GM03348 (cell line): ENCODE results near the gene LIMCH1.

Experiments
- DNase-seq: peaks from one replicate; pipeline ENCODE4 v3.0.0; 2012; ENCODE audit warnings: low spot score

LIMCH1 gene

DNA sequence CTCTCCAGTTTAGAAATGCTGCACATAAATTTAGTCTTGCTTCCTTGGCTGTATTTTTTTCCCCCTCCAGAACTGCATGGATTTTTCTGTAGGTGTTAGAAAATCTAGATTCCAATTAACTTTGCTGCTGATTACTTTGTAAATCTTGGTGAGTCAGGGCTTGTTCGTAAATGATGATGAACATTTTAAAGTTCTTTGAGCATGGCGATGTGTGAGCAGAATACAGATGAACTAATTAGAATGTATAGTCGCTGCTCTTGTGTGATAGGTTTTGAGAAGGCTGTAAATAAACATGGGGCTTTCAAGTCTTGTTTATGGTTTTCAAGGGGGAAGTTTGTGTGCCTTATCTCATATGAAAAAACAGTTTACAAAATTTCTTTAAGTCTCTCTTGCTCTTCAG lies 23.3 kb downstream of the LIMCH1 start:
- no peak for DNase-seq

DNA sequence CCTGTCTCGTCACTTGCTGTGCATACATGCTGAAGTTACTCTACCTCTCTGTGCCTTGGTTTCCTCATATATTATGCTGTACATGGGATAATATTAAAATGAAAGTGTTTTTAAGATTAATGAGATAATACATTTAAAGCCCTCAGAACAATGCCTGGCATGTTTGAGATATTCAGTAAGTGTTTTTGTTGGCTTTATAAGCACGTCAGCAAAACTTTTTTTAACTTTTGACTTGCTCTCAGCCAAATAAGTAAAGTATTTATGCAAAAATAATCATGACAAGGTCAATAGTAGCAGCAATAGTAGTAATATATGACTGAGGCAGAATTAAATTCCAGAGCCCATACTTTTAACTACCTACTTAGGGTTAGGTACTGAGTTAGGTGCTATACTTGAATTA lies 29.2 kb downstream of the LIMCH1 start:
- DNase-seq: no peak

DNA sequence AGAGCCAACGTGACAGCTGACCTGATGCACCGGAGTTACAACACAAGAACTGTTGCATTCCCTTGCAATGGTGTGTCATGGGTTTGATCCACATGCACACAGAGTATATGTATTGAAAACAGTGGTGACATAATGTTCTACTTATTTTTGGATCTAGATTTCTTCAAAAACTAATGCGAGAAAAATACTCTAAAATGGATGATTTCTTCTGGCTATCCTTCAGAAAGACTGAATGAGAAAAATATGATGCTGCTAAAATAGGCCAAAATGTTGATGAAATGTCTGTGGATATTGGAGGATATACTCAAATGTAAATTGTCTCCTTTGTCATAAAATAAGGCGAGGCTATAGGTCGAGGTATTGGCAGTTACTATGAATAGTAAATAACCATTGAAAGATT lies 30.4 kb downstream of the LIMCH1 start:
- DNase-seq: no peak

DNA sequence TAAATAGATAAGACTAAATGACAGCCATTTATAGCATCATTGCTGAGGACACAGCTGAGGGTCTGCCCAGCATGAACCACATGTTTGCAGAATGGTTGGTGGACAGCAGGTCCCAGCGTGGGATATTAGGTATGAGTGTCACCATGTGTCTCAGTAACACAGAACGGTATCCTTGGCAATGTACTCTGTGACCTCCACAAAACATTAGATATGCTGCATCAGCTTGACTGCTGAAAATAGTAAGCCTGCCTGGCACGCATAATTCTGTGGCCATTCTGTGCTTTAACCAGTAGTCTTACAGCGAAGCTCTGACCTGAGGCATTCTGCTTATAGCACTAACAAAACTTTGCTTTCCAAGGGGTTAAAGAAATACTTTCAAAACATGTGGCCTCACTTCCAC lies 32.0 kb downstream of the LIMCH1 start:
- DNase-seq: no peak

DNA sequence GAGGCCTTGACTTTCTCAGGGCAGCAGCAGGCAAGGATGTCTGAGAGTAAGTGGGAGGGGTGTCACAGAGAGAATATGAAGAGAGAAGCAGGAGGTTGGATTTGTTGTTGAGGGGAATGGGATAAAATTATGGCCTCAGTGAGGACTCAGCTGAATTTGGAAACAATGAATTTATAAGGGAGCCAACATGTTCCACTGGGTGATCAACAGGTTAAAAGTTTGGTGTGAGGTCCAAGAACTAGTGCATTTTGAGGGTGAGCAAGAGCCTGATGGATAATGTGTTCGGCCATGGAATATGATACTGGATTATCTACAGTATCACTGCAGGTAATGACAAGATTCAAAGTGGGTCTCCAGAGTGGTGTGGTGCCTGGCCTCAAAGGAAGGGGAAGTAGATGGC lies 33.5 kb downstream of the LIMCH1 start:
- no peak for DNase-seq

DNA sequence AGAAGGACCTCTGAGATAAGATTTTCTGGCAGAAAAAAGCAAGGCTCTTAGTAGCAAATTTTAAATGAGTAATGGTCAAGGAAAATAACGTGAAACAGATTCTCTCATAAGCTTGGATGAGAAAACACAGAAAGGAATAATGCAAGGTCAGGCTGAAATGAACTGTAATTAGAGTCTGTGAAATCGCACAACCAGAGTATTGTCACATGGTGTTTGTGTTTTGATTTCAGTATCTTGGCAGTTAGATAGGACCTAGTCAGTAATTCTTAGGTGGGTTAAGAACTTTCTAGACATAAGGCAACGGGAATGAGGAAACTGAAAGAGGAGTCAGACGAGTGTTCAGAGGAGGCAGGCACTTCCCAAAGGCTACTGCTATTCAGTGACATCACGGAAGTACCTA lies 34.6 kb downstream of the LIMCH1 start:
- DNase-seq: no peak

DNA sequence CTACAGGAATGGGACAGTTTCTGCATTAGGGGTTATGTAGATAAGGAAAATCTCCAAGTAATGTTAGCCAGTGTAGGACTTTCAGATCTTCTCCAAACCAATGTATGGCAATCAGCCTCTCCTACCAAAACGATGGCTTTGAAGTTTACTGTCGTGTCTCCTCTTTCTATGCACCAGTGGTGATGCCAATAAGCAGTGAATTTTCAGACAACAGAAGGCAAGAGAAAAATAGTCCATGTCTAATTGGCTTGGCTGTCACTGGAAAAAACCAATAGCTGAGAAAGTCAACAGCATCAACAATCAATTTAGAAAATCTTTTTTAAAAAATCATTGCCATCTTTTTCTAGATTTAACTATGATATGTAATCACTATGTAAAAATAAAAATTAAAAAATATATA lies 35.0 kb downstream of the LIMCH1 start:
- DNase-seq: no peak

DNA sequence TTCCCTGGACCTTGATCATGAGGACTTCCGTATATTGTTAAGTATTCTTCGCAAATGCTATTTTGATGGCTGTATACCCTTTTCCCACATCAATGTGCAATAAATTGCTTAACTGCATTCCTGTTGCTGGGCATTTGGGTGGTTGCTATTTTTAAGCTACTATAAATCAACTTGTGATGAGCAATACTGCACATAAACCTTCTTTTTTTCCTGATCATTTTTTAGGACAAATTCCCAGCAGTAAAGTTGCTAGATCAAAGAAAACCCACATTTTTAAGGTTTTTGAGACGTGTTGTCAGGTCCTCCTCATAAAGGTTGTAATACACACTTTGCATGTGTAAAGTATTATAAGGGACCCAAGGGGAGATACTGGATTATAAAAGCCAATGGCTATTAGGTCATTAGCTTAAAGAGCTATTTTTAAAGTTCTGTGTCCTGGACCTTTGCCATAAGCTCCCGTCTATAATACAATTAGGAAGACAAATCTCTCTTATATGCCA lies 35.6 kb downstream of the LIMCH1 start:
- no peak for DNase-seq

DNA sequence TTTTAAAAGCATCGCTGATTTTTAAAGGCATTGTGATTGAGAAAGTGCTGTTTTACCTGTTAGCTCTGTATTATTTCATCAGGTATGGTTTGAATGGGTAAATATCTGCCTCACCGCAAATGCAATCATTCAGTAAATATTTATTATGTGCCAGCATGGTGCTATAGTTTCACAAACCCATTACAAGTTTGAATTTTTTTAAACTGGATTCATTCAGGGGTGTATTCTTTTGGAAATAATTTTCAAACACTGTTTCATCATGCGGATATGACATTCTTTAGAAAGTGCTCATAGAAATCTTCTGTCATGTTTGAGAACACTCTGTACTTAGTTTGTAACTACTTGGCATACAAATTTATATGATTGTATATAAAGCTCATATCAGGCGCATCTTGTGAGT lies 37.2 kb downstream of the LIMCH1 start:
- no peak for DNase-seq

DNA sequence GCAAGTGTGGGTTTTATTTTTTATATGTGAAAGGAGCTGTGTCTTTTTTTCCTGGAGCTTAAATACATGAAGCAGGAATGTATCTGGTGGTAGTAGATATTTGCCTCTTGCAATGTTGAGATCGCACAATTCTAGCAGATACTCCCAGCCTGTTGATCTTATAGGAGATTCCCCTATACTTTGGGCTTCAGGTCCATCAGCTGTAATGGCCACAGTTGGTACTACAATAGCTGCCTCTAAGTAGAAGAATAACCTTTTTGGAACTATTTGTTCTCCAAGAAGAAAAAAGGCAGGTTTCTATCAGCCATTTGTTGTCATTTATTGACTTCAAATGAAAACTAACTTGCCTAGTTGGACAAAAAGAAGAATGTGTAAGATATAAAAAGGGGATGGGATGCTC lies 37.7 kb downstream of the LIMCH1 start:
- DNase-seq: no peak

DNA sequence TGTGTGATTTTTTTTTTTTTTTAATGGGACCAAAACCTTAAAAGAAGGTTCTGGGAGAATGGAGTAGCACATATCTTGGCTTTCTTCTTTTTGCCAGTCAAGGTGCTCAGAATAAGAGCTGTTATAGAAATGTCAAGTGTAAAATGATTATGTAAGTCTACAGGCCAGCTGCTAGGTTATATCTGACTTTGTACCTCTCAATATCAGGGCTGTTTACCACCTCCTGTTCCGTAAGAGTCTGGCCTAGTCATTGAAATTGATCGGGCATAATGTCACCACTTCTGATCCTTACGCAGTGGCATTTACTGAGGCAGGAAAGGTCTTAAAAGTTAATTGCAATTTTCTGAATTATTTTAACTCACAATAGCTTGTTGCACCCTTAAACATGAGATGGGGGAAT lies 41.1 kb downstream of the LIMCH1 start:
- DNase-seq: no peak

DNA sequence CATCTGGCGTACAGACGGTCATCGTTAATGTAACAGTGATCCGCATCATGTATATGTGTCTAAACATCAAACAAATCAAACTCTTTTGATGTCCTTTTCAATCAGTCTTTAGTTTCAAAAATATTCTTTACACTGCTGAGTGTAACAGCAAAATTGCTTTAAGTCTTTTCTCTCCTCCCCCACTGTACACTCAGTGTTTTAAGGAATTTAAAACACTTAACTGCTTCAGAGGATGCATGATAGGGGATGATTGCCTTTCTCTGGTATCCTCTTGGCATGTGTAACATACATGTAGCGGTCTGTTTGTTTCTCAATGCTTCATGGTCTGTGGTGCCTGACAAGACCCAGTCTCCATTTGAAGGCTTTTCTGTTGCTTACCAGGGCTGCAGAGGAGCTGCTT lies 41.6 kb downstream of the LIMCH1 start:
- DNase-seq: no peak

DNA sequence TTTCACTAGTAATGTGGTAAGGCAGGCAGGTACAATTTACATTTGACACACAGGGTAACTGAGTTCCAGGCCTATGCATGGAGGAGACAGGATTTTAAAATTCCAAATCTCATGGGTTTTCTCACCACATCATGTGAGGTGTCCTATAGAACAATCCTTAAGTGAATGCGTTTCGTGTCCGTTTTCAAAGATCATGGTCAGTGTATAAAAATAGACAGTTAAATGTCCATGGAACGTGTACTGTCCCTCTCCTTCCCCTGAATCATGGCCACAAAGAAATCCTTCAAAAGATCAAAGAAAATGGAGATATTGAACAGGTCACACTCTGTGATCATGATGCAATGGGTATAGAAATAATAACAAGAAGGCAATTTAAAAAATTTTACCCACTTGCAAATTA lies 42.0 kb downstream of the LIMCH1 start:
- DNase-seq: no peak

DNA sequence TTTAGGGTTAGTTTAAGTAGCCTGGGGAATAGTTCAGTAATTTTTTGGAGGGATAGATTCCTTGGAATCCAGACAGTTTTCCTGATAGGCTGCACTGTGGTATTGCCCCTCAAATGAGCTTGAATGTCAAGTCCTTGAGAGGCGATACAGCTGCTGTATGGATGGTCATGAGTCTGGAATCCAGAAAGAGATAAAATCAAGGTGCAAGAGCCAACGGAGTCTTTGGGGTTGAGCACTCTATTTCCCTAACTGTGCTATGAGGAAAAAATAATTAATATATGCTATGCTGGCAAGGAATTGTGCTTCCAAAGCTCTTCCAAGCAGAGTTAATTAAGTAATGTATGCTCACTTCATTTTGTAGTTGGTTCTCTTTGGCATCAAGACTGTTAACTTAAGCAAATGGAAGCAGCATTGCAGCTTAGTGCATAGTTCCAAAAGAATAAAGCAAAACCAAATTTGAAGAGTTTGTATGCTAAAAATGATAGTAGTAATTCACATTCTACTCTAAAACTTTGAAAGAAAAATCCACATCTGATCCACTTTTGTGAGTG lies 48.8 kb downstream of the LIMCH1 start:
- DNase-seq: no peak

DNA sequence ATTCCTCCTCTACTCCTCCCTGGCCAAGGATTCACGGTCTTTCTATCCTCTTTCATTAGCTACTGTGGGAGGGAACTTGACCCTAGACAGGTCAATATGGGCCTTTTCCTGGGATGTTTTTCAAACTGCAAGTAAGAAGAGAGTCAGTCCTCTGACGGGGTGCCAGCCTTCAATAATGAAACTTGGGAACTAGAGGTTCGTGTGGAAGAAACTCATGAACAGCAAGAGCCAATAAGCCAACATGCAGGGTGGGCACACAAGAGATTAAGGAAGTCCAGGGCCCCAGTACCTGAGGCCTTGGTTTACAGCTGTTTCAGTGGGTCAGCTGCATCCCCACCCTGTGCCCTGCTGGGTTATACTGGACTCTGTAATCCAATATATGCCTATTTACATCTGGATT lies 49.3 kb downstream of the LIMCH1 start:
- no peak for DNase-seq

DNA sequence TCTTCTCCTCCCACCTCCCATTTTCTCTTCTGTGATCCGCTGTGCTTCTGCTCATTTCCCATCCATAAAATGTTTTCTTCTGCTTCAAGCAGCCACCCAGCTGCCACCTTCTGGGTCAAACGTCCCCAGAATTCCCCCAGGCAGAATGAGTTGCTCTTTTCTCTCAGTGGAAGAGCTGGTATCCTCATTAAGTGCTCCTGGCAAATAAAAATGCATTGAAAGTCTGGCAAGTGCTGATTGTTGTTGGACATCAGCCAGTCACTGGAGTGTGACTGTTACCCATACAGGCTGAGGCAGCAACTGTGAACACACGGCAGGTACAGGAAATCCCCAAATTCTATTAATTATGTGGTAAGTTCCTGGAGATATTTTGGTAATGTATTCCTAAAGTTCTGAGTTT lies 52.6 kb downstream of the LIMCH1 start:
- DNase-seq: no peak

DNA sequence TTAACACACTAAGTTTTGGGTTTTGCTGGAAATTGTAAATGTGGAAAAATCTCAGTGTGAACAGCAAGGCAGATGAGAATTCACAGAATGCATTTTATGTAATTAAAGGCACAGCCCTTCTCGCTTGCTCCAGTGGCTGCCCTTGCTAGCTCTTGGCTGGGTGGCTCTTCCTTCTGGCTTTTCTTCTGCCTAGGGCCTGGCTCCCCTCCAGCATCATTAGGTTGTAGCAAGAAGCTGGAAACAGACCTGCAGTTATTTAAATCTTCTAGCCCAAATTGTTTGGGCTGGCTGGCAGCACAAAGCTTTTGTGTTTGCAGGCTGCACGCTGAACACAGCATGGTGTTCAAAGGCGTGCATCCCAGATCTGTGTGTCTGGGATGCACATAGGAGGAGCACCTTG lies 56.5 kb downstream of the LIMCH1 start:
- DNase-seq: no peak

DNA sequence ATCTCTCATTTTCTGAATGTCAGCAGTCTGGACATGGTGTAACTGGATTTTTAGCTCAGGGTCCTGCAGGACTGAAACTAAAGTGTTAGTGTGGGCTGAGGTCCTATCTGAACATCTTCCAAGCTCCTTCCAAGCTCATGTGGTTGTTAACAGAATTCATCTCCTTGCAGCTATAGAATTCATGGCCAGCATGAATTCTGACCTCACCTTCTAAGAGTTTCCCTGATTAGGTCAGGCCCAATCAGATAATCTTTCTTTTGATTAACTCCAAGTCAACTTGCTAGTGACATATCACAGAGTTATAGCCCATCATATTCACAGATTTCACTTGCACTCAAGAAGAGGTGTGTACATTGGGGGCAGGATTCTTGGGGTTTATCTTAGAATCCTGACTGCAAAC lies 59.5 kb downstream of the LIMCH1 start:
- DNase-seq: no peak

DNA sequence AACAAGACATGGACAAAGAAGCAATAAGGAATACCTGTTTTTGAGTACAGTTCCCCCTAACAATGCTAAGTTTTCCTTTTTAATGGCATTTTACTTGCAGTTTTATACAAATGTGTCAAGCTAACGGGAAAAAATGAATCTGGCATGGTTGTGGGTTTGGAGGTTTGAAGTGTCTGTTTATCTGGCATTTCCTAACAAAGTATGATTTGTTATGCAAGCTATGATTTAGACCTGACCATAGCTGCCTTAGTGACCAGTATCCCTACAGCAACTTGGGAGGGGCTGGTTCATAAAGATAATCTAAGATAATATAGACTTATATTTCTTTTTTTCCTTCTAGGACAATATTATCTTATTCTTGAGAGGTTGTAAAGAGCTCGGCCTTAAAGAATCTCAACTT lies 60.6 kb downstream of the LIMCH1 start:
- DNase-seq: no peak

DNA sequence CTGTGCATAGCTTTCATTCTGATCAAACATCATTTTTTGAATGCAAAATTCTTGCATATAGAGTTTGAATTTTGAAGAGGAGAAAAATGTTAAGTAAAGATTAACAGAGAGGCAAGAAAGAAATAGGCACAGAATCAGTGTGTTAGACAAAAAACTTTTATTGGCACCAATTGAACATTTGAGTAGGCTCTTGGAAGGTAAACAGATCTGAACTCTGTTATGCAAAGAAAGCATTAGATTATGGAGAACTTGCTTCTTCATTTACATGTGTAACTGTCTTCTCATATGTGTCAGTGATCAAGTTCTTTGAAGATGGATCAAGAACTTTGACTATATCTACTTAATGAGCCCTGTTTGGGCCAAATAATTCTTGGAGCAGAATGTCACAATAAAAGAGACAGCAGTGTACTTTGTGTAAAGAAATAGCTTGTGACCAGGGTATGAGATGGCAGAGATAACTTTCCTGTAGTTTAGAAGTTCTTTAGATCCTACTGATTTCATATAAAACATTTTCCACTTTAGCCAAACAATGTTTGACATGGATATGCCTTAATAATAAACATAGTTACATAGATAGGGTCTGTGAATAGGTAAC lies 61.3 kb downstream of the LIMCH1 start:
- no peak for DNase-seq

DNA sequence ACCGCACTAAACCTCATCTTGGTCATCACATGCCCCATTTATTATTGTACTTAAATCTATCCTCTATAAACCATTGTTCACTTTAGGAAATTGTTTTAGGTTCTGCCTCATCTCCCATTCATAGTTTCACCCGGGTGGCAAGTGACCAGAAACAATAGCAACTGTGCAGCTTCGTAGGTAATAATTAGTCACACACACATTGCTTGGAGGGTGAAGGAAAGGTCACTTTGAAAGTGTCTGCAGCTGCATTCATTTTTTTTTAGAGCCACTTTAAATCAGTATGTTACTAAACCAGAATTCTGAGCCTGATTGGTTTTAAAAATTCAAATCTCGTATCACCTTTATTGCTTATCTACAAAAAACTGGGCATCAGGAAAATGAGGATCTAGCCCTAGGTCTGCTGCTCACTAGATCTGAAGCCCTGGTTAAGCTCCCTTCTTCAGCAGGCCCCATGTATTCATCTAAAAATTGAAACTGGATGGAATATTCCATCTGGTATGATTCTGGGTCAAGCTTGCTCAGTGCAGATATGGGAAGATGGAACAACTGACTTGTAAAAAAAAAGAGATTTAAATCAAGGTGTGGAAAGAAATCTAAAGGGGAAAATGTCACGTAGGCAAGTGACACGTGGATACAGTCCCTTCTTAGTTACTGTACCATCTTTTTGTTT lies 62.4 kb downstream of the LIMCH1 start:
- DNase-seq: no peak

DNA sequence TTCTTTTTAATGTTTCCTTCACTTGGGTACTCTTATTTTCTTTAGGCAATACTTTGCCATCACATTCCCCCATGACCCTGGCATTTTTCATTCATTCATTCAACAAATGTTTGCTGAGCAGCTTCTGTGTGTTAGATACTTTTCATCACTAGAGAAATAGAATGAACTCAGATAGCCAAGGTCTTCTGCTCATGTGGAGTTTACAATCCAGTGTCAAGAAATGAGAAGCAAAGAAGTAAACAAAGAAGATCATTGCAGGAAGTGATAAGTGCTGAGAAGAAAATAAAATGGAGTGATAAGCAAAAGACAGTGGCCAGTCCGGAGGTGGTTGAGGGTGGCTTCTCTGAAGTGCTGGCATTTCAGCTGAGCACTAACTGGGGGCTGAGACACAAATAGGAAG lies 63.1 kb downstream of the LIMCH1 start:
- no peak for DNase-seq

DNA sequence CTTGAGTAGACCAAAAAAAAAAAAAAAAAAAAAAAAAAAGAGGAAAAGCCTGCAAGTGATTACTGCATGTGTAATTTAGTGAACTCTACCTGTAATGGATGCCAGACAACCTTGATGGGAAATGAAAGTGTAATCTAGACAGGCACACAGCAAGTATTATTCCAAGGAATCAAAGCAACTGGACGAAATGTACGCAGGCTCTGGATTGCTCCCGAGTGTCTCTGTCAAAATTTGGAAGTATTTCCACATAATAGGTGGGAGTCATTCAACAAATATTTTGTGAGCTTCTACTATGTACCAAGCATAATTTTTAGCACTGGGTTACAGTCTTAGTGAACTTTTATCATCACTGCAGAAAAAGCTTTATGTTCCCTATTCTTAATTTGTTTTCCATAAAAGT lies 64.2 kb downstream of the LIMCH1 start:
- DNase-seq: no peak

DNA sequence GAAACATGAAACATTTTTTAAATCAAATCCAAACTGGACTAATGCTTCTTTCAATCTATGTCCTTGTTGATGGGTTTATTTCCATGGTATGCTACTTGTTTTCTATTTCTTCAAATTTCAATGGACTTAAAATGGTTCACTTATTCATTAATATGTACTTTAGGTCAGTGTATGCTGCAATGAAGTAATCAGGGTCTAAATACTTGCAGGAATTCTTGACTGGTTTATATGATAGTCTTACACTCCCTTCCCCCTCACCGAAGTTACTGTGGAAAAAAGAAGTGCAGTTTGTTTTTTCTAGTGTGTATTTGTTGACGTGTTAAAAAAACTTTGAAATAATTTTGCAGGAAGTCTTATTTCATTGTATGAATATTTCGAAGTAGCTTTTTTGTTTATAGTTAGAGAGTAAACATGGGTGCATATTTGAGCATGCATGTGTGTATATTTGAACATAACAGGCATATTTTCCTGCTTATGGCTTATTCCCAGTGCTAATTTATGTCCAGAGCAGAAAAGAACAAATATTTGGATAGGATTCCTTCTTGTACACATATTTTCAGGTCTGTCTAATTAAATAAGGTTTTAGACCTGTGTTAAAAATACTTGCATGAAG lies 65.0 kb downstream of the LIMCH1 start:
- no peak for DNase-seq
